ENCODE measurements around the gene PRPSAP1.

Gene PRPSAP1

DNA sequence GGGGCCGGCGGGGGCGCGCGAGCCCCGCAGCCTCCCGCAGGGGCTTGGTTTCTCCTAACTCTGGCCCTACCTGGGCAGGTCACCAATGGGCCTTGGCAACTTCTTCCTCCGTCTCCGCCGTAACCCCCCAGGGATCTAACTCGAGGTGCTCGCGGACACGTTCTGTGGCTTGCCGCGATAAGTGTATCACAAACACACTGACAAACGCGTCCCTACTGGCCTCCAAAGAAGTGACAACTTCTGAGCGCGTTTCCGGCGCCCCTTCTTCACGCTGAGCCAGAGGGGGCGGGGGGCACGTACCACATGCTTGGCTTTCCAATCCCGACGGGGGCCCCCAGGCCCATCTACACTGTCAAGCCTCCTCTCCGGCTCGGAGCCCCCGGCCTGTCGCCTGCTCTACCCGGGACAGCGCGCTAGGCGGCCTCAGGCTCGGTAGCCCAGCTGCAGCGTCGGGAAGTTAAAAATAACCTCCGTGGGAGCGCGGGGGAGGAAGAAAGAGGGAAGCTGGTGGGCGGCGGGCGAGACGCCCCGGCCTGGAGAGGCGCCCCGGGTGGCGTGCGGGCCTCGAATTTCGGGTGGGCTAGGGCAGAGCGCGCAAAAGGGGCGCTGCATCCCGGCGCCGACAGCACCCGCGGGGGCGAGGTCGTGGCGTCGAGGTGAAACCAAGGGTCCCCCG lies 30.0 kb upstream of the PRPSAP1 start:
- no peak for DNase-seq (ENCODE audit: low read depth)

DNA sequence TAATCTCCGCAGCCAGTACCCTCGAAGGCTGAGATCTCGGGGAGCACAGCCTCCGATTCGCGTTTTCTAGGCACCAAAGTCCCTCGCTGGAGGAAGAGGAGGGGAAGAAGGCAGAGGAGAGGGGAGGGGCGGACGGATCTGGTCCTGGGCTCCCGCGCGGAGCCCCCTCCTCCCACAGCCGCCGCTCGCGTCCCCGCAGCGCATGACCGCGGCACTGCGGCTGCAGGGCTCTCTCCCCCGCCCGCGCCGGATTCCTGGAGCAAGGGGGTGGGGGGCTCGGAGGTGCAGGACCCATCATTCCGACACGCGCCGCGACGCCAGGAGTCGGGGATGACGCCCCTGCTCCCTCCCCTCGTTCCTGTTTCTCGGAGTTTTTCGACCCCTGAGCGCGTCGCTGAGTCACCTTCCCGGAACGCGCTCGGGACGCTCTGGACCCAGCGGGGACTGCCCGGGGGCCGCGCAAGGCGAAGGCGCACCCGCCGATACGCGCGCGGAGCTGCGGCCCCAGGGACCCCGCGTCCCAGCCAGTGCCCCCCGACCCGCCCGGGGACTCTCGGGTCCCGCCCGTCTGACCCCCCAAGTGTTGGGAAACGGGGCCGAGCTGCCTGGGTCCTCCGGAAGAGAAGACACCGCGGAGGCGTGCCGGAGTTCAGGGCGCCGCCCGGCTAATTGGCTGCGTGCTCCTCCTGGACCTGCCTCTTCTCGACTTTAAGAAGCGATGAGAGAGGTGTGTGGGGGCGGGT lies 29.3 kb upstream of the PRPSAP1 start:
- no peak for DNase-seq (ENCODE audit: low read depth)

DNA sequence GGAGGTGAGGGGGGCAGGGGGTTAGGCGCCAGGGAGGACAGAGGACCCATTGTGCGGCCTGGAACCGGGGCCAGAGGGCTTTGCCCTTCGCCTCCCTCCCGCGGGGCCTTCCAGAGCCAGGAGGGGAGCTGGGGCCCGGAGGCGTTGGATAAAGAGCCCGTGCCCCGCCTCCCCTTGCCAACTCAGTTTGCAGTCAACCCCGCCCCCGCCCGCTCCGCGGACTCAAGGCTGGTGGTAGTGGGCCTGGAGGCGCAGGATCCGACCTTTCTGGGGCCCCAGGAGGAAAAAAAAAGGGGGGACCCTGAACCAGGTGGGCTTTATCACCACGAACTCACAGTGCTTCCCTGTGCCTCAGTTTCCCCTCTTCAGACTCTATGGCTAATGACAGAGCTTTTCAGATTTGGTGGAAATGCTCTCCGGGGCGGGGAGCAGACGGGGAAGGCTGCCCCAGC lies 28.7 kb upstream of the PRPSAP1 start:
- DNase-seq (ENCODE audit: low read depth): no peak

DNA sequence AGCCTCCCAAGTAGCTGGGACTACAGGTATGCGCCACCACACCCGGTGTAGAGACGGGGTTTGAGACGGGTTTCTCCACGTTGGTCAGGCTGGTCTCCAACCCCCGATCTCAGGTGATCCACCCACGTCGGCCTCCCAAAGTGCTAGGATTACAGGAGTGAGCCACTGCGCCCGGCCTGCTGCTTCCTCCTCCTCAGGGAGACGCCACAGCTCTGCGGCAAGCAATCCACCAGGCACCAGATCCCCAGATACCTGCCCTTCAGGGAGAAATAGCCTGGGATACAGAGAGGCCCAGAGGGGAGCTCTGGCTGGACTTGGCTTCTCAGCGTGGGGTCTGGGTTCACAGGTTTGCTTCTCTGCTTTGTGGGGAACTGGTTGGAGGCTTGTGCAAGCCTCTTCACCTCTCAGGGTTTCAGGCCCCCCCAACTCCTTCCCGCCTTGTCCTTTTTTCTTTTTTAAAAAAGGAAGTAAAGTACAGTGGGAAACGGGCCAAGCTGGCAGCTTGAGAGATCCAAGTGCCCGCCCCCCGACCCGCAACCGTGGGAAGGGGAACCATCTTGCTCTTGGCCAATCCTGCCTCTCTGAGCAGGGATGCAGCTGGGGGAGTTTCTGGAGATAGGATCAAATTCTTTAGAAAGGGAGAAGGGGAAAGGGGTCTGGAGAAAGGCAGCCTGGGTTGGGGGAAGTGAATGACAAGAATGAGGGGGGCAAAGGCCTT lies 28.1 kb upstream of the PRPSAP1 start:
- DNase-seq (ENCODE audit: low read depth): no peak

DNA sequence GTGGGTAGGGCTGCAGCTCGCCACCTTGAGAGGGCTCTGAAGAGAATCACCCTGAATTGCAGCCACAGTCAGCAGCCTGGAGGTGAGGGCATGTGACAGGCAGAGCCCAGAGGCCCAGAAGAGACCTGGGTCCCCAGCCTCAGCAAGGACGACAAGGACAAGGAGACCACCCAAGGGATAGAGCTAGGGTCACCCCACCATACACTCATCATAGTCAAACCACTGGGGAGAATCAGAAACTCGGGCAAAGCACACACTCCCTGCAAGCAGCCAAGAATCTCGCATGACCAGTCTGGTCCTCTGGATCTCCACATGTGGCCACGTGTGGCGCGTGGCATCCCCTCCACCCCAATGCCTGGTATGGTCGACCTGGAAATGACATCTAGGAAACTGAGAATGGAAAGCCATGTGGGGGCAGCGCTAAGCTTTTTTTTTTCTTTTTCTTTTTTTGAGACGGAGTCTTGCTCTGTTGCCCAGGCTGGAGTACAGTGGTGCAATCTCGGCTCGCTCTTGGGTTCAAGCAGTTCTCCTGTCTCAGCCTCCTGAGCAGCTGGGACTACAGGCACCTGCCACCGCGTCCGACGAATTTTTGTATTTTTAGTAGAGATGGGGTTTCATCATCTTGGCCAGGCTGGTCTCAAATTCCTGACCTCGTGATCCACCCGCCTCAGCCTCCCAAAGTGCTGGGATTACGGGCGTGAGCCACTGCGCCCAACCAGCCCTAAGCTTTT lies 26.1 kb upstream of the PRPSAP1 start:
- no peak for DNase-seq (ENCODE audit: low read depth)

DNA sequence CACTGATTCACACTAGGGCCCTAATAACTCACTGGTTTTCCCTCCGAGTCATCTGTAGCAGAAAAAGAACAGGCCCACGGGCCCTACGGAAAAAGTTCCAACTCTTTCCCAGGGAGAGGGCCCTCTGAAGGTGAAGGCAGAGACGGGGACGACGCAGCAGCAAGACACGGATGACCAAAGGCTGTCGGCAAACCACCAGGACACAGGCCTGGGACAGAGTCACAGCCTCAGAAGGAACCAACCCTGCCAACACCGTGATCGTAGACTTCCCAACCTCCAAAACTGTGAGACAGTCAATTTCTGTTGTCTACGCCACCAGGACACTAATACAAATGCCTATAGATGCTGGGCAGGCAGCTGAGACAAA lies 25.5 kb upstream of the PRPSAP1 start:
- no peak for DNase-seq (ENCODE audit: low read depth)

DNA sequence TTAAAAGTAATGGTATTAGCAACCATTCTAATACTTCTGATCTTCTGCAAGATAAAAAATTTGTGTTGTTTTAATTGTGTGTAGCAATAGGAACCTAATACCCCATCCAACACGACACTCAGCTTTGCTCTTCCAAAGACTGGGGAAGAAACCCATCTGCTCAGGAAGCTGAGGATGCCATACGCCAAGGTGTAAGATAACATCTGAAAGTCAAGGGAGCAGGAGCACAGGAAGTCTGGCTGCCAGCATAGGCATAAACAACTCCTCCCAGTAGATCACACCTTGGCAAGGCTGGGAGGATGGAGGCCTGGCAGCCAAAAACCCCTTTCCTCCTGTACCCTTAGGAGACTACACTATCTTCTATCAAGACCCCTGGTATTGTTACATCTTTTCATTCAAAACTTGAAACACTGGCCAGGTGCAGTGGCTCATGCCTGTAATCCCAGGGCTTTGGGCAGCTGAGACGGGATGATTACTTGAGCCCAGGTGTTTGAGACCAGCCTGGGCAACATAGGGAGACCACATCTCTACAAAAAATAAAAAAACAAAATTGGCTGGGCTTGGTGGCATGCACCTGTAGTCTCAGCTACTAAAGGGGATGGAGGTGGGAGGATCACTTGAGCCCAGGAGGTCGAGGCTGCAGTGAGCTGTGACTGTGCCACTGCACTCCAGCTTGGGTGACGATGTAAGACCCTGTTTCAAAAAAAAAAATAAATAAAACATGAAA lies 25.0 kb upstream of the PRPSAP1 start:
- no peak for DNase-seq (ENCODE audit: low read depth)

DNA sequence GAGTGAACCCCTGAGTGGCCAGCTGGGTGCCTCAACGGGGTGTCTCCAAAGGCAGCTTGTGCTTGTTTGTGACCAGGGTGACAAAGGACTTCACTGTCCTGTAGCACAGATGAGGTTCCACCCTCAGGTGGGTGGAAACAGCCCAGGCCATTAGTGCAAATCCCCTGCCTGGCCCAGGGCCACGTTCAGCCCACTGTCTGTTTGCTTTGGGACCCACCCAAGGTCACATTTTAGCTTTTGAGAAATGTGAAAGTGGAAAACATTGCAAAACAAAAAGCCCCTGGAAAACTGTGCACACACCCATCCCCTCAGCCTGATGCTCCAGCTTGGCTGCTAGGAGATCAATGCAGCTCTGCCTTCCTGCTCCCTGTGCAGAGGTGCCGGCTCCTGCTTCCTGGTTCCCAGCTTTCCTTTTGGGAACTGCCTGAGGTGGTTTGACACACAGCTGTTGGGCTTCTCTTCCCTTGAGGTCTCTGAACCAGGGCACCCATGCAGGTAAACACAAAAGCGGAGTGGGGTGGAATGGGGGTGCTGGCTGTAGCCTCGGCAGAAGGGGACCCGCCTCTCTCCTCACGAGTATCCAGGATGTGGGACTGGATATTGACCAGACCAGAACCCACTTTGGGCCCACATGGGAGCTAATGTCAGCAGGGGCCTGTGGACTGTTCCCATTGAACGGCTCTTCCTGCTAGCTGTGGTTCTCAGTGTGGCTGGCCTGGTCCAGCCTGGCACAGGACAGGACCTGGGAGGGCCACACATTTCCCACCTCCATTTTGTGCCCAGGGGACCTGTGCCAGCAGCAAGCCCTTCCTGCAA lies 22.8 kb upstream of the PRPSAP1 start:
- DNase-seq (ENCODE audit: low read depth): no peak

DNA sequence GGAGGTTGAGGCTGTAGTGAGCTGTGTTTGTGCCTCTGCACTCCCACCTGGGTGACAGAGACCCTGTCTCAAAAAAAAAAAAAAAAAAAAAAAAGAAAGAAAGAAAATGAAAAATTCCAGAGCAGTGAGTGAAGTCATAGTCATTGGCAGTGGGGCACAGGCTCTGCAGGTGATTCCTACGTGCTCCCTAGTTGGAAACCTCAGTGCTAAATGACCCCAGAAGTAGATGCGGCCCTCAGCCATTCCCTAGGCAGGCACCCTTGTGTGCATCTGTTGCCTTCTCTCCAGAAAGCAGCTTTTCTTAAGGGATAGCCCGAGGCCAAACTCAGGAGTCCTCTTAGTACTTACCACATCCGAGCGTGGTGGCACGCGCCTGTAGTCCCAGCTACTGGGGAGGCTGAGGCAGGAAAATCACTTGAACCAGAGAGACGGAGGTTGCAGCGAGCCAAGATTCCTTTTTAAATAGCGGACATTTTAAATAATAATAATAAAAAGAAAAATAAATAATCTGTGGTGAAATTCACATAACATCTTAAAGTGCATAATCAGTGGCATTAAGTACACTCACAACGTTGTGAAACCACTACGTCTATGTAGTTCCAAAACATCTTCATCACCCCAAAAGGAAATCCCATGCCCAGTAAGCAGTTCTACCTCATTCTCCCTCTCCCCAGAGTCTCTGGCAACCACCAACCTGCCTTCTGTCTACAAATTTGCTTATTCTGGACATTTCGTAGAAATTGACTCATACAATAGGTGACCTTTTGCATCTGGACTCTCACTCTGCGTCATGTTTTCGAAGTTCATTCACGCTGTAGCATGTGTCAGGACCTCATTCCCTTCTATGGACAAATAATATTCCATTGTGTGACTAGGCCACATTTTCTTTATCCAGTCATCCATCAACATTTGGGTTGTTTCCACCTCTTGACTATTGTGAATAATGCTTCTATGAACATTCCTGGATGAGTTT lies 18.2 kb upstream of the PRPSAP1 start:
- DNase-seq (ENCODE audit: low read depth): no peak

DNA sequence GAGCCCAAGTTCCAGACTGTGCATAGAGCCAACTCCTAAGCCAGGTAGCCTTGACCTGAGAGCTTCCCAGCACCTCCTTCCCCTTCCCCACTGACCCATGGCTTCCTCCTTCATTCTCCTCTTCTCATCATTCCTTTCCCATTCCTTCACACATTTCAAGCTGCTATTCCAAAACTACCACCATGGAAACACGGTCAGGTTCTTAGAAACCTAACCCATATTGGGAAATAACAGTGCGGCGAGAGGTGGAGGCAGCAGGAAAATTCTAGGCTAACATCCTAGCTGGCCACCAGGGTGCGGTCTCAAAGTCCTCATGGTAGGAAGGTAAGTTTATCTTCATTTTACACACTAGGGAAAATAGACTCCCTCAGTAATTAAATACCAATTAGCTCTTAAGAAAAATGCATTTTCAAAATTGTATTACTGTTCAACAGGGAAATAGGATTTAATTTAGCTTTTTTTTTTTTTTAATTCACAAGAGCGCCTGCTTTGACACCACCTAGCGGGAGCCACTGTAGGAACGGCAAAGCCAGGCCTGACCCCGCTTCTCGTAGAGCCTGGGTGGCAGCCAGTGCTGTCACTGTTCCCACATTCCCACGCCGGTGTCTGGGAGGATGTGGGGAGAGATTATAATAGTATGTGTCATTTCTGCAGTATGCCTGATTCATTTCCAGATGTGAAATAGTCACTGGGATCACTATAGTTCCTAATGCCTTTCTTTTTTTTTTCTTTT lies 16.7 kb upstream of the PRPSAP1 start:
- no peak for DNase-seq (ENCODE audit: low read depth)

DNA sequence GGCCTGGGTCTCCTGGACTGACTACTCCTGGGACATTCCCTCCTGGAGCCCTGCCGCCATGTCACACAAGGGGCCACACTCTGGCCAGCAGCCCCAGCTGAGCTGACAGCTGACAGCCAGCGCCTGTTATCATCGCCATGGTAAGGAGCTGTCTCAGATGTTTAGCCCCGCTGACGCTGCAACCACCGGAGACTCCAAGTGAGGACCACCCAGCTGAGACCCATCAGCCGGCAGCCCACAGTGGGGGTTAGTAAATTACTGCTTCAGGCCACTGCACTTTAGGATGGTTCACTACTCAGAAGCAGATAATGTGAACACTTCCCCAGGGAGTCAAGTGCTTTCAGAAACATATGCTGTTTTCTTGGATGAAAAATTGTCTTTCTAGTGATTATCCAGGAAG lies 16.1 kb upstream of the PRPSAP1 start:
- DNase-seq (ENCODE audit: low read depth): no peak

DNA sequence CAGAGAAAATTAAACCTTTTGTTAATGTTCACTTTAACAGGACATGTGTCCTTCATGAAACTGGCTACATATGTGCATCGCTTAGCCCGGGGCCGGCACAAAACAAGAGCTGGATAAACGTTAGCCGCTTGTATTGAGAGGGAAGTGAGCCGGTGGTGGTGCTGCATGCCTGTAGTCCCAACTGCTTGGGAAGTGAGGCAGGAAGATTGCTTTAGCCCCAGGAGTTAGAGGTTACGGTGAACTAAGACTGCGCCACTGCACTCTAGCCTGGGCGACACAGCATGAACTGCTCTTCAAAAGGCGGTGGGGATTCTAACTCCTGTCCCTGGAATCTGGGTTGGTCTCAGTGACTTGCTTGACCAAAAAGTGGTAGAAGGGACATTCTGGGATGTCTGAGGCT lies 15.7 kb upstream of the PRPSAP1 start:
- no peak for DNase-seq (ENCODE audit: low read depth)

DNA sequence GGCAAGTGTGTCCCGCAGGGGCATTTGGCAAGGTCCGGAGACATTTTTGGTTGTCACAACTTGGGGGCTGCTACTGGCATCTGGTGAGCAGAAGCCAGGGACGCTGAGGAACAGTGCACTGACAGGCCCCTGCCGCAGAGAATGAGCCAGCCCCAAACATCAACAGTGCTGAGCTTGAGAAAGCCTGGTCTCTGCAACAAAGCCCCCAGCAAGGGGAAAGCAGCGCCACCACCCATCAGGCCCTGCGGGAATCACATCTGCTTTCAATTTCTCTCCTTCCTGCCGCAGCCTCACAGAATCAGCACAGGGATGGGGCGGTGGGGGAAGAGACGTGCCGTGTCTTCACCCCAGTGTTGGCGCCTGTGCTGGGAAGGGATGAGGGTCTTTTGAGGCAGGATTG lies 14.8 kb upstream of the PRPSAP1 start:
- no peak for DNase-seq (ENCODE audit: low read depth)

DNA sequence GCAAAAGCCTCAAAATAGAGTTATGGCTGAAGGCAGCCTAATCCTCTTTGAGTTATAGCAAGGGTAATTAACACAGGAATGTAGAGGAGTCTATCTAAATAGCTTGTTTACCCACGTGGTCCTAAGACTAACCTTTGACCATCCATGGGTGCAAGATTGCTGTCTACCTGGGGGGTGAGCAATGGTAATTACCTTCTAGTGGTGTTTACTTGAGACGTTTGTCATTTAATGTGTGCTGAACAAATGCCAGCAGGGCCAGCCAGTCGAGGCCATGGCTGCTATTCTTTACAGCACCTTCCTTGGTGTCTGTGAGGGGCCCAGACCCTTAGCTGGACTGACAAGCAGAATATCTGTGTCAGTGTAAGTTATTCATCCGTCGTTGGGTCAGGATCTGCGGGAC lies 13.9 kb upstream of the PRPSAP1 start:
- DNase-seq (ENCODE audit: low read depth): no peak

DNA sequence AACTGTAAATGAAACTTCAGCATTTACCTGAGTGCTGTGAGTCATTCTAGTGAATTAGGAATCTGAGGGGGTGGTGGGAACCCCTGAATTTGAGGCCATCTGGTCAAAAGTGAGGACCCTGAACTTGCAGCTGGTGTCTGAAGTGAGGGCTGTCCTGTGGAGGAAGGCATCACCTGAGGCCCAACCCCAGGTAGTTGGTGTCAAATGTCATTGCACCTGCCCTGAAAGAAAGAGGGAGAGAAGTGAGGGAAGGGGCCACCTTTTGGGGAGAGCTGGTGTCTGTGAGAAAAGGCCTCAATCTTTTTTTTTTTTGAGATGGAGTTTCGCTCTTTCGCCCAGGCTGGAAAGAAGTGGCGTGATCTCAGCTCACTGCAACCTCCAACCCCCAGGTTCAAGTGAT lies 12.5 kb upstream of the PRPSAP1 start:
- DNase-seq (ENCODE audit: low read depth): no peak

DNA sequence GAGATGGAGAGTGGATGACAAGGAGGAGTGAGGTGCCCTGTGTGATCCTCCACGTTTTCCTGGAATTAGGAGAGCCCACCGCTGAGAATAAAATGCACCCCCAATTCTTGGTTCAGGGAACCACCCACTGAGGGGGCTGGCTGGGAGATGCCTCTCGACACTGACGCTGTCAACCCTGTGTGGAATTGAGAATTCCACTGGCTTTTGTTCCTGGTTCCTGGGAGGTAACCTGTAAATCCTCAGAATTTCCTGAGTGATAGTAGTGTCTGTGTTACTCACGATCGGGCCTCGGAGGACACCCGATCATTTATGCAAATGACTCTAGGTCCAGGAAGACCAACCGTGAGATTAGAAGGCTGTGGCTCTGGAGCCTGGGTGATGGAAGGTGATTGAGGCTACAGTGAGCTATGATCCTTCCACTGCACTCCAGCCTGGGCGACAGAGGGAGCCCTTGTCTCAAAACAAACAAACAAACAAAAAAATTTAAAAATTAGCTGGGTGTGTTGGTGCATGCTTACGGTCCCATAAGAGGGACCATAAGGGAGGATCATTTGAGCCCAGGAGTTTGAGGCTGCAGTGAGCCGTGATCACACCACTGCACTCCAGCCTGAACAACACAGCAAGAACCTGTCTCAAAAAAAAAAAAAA lies 11.7 kb upstream of the PRPSAP1 start:
- no peak for DNase-seq (ENCODE audit: low read depth)

DNA sequence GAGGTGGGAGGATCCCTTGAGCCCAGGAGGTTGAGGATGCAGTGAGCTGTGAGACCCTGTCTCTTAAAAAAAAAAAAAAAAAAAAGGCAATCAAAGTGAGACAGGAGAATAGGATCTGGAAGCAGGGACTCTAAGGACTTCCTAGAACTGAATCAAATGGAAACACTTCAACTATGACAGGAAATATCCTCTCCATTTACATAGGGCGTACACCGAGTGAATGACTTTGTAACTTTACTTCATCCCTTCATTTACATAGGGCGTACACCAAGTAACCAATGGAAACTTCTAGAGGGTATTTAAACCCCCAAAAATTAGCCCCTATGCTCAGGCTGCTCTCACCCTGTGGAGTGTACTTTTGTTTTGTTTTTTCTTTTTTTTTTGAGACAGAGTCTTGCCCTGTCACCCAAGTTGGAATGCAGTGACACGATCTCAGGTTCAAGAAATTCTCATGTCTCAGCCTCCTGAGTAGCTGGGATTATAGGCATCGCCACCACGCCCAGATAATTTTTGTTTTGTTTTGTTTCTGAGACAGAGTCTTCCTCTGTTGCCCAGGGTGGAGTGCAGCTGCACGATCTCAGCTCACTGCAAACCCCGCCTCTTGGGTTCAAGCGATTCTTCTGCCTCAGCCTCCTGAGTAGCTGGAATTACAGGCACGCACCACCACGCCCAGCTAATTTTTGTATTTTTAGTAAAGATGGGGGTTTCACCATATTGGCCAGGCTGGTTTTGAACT lies 9.6 kb upstream of the PRPSAP1 start:
- DNase-seq (ENCODE audit: low read depth): no peak

DNA sequence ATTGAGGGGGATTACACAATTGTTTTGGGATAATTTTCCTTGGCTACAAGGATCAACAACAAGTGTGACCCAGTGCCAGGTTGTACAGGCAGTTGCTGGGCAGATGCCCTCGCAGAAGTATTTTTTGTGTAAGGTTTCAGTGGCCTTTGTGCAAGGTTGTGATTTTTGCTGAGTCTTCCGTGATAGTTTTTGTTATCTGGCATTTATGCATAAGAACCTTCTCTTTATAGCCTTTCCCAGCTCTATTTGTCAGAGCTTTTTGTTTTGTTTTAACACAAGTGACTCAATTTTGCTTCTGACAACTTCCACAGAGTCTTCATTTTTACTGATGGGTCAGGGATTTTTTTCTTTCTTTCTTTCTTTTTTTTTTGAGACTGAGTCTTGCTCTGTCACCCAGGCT lies 6.7 kb upstream of the PRPSAP1 start:
- DNase-seq (ENCODE audit: low read depth): no peak

Data from CMK (cell line).